ENCODE data around the gene ARHGAP9.
"Not testable (repeated sequence)": the region's sequence is repeated elsewhere in the genome, so short reads cannot be mapped to it uniquely, and the experiment has no call there.

ARHGAP9 gene

DNA sequence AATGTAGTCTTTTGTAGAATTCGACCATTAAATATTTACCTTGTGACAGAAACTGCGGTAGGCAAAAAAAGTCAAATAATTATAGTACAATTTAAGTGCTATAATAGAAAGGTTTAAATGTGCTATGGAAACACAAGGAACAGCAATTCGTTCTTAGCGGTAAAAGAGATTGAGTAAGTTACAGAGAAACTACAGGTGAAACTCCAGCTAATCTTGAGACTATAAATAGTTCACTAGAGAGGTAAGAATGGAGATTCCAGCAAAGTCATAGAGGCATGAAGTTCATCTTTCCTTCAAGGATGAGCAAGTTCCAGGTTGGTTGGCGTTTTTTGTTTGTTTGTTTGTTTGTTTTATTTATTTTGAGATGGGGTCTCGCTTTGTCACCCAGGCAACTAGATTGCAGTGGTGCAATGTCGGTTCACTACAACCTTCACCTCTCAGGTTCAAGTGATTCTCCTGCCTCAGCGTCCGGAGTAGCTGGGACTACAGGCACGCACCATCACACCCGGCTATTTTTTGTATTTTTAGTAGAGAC lies 47.9 kb downstream of the ARHGAP9 start:
- no peak for DNase-seq

DNA sequence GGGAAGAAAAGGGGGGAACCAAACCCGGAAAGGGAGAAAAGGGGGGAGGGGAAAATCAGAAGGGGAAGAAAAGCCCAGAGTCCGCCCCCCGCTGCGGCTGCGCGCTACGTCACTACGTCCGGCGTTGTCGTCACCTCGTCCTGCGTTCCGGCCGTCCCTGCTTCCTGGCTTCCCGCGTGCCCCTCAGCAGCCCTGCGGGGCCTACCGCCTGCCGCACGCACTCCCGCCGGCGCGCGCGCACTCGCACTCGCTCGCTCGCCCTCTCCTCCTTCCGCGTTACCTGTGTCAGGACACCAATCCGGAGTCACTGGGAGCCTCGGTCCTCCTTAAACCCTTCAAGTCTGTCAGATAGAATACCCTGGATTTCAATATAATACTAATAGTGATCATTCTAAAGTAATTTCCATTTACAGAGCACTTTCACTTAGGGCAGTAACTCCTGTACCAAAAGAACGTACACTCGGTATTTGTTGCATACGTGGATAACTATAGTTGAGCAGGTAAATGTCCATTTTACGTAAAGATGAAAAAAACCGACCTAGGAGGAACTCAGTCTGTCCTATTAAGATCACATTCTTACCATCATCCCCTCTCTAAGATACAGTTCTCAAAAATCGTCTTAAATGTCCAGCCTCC lies 48.6 kb downstream of the ARHGAP9 start, which contains the start of gene R3HDM2:
Gene R3HDM2 (minus strand): TSS at position 113 of the 636 bp plus-strand sequence. CDS start 120,615 bp downstream, outside the sequence.
- peak; percentile 95 for DNase-seq

DNA sequence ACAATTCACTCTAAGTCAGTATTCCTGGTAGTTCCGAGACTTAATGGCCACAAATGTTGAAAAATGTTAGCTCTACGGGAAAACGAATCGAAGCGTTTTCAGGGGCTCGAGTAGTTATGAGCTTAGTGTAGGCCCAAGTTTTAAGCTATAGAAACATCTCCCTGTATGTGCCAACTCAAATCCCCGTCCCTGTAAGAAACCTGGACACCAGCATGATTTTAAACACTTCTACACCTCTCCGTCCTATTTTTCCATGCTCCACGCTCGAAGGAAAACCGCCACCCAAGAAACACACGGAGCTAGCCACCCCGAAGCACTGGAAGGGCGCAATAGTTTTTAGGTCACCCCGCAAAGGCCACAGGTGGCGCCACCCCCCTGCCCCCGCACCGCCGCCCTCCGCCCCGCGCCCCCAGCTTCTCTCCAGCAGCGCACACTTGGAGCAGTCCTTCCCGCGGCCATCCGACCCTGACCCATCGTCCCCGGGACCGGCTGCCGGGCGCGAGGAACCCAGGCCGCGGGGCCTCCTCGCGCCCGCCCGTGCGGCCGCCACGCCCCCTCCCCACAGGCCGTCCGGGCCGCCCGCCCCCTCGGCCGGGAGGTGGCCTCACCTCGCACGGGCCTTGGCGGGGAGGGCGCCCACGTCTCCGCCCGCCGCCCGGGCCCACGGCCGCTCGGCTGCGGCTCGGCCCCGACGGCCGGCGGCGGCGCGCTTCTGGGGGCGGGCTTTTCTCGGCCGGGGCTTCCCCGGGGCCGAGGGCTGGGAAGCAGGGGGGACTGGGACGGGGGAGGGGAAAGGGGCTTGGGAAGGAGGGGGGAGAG lies 49.3 kb downstream of the ARHGAP9 start:
- peak; percentile 64 for DNase-seq

DNA sequence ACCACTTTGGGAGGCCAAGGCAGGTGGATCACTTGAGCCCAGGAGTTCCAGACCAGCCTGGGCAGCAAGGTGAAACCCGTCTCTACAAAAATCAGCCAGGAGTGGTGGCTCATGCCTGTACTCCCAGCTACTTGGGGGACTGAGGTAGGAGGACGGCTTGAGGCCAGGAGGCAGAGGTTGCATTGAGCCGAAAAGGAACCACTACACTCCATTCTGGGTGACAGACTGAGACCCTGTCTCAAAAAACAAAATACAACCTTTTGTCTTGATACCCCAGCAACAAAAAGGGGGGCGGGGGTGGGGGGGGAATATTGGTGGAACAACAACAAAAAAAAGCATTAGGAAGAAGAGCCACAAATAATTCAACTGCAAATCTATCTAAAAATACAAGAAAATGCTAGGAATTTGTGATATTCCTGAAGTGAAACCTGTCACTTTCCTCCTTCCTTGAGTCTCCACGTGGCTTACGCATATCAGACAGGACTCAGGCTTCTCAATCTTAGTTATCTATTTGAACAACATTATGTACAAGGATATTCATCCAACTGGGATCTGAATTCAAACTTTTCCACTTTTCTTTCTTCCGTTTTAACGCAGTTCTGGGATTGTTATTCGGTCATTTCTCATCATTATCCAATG lies 50.1 kb downstream of the ARHGAP9 start:
- DNase-seq = no peak

DNA sequence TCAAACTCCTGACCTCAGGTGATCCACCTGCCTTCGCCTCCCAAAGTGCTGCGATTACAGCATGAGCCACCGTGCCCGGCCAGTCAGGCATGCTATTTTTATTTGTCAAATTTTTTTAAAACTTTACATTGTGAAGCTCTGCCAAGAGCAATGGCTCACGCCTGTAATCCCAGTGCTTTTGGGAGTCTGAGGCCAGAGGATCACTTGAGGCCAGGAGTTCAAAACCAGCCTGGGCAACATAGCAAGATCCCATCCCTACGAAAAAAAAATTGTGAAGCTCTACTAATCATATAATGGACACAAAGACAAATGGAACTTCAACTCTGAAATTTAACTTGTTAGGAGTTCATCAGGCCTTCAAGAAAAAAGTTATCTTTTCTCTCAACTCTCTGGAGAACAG lies 50.7 kb downstream of the ARHGAP9 start:
- no peak for DNase-seq

DNA sequence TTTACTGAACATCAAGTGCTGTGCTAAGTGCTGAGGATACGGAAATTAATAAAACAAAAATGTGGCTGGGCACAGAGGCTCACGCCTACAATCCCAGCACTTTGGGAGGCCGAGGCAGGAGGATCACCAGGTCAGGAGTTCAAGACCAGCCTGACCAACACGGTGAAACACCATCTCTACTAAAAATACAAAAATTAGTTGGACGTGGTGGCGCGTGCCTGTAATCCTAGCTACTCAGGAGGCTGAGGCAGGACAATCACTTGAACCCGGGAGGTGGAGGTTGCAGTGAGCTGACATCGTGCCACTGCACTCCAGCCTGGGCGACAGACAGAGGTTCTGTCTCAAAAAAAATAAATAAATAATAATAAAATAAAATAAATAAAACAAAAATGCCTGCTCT lies 52.7 kb downstream of the ARHGAP9 start:
- not testable (repeated sequence) for DNase-seq
